OCI-LY7 (cell line): ENCODE data around the gene PRX. TPM values are rescaled to one million over a fixed set of nuclear protein-coding genes. Genes with fewer than 3 reads are reported as not detected.

Experiments used
- BruUV-seq: library from RNA; stranded (reverse); fragments of 400-500 nt; replicated peaks from 2 replicates; lab custom pipeline; 2021; lab: Mats Ljungman, UMichigan
- CTCF ChIA-PET: fragments of 300-600 bp; sonication (Branson Sonifier 250); formaldehyde crosslinking; loops from one replicate; lab custom pipeline; 2022; ENCODE audit warnings: antibody characterized with exemption; ENCODE audit not compliant: unreplicated experiment; lab: Charles Lee
- POLR2A ChIA-PET: fragments of 300-600 bp; sonication (Branson Sonifier 250); formaldehyde crosslinking; loops from one replicate; lab custom pipeline; 2022; ENCODE audit warnings: antibody characterized with exemption; lab: Charles Lee
- DNase-seq: peaks from one replicate; pipeline ENCODE4 v3.0.0-alpha.2; 2015; ENCODE audit warnings: low spot score
- H2AFZ ChIP-seq: fragments of 200-600 bp; sonication (generic), shearing (Covaris generic); 2 replicates; pipeline ENCODE4 v1.6.1; 2014; ENCODE audit warnings: mild to moderate bottlenecking, antibody characterized with exemption, low read length, moderate library complexity
- H3K27ac ChIP-seq: fragments of 200-600 bp; sonication (generic); 2 replicates; pipeline ENCODE4 v1.5.1; 2014; ENCODE audit warnings: mixed run types, low read depth, mild to moderate bottlenecking, moderate library complexity, low read length, inconsistent platforms; ENCODE audit not compliant: poor library complexity, severe bottlenecking
- H3K36me3 ChIP-seq: fragments of 200-600 bp; sonication (generic); 2 replicates; pipeline ENCODE4 v1.6.1; 2014; ENCODE audit warnings: mild to moderate bottlenecking, antibody characterized with exemption, low read length, moderate library complexity, mixed read lengths; ENCODE audit not compliant: insufficient read depth
- H3K4me1 ChIP-seq: fragments of 200-600 bp; sonication (generic); 2 replicates; pipeline ENCODE4 v1.5.1; 2014; ENCODE audit warnings: mild to moderate bottlenecking, low read length; ENCODE audit not compliant: insufficient read depth, poor library complexity, severe bottlenecking
- H3K4me2 ChIP-seq: fragments of 200-600 bp; sonication (generic); 2 replicates; pipeline ENCODE4 v1.6.1; 2014; ENCODE audit warnings: mild to moderate bottlenecking, low read length
- H3K4me3 ChIP-seq: fragments of 200-600 bp; sonication (generic); 2 replicates; pipeline ENCODE4 v1.5.1; 2014; ENCODE audit warnings: mild to moderate bottlenecking, low read depth, low read length; ENCODE audit not compliant: poor library complexity, severe bottlenecking
- H3K79me2 ChIP-seq: fragments of 200-600 bp; sonication (generic); 2 replicates; pipeline ENCODE4 v1.6.1; 2016; ENCODE audit warnings: low read depth, mild to moderate bottlenecking, low read length, moderate library complexity, mixed read lengths; ENCODE audit not compliant: insufficient read depth
- H3K9me2 ChIP-seq: fragments of 200-600 bp; sonication (generic); 2 replicates; pipeline ENCODE4 v1.6.1; 2016; ENCODE audit warnings: mild to moderate bottlenecking, low read length, mixed read lengths; ENCODE audit not compliant: insufficient read depth
- H3K9me3 ChIP-seq: fragments of 200-600 bp; sonication (generic); 2 replicates; pipeline ENCODE4 v1.6.1; 2014; ENCODE audit warnings: mild to moderate bottlenecking, mixed run types, low read length, mixed read lengths
- H4K20me1 ChIP-seq: fragments of 200-600 bp; sonication (generic); 2 replicates; pipeline ENCODE4 v1.6.1; 2014; ENCODE audit warnings: mild to moderate bottlenecking, antibody characterized with exemption, low read length, moderate library complexity, mixed read lengths; ENCODE audit not compliant: insufficient read depth
- CTCF ChIP-seq: fragments of 200-600 bp; sonication (generic); conservative IDR thresholded peaks from 2 replicates; pipeline ENCODE4 v1.5.1; 2014; ENCODE audit warnings: mild to moderate bottlenecking, antibody characterized with exemption, low read length, moderate library complexity, mixed read lengths
- EZH2phosphoT487 ChIP-seq: fragments of 200-600 bp; sonication (generic); IDR thresholded peaks from 2 replicates; pipeline ENCODE4 v1.6.1; 2018; ENCODE audit warnings: low read depth, borderline replicate concordance, mild to moderate bottlenecking, mixed run types, antibody characterized with exemption, low read length, moderate library complexity, mixed read lengths
- intact Hi-C: fragments of 100-400 bp; cut with micrococcal nuclease; formaldehyde crosslinking; loops from one replicate; pipeline ENCODE4 v1.10.0; 2022; ENCODE audit not compliant: unreplicated experiment
- total RNA-seq, 2 experiments: library from RNA; depleted of rRNA in 1 of 2; stranded (reverse); fragments of >200 nt in 1 of 2; shearing (Covaris generic) in 1 of 2; gene quantifications; 2 replicates each; pipeline ENCODE4 v1.2.3, GENCODE V29; 2014 to 2022

Gene PRX
- total RNA-seq, 2 experiments from 2014 or later, result 2.2 to 4.9 TPM

- Histone ChIP-seq H3K79me2 (no peaks in the 10 kb centered on the region), H3K4me3 (no peak overlapping the region), H3K9me3 (no peaks in the 10 kb centered on the region), H3K4me1 (no peaks in the 10 kb centered on the region), H4K20me1 (no peaks in the 10 kb centered on the region), H3K27ac (no peak overlapping the region), H3K9me2 (no peaks in the 10 kb centered on the region), H3K4me2 (no peak overlapping the region), H2AFZ (no peak overlapping the region), H3K36me3 (peaks cover 3% of the 10 kb centered on the region; the same call in 1 of the 2 replicates)
- DNase-seq, result no peak
- POLR2A ChIA-PET, result interaction anchor here (0.7 to 1.5 kb wide), 2 partner anchors 9 to 26 kb away, joined by 3 to 4 read pairs; partner anchors contain the start of gene SERTAD1
- CTCF ChIA-PET, result no interaction called here
- TF ChIP-seq EZH2phosphoT487, result no peak
- TF ChIP-seq CTCF, result no peak
- intact Hi-C loops, result no loop called here
- BruUV-seq, result no TSS peak
Observed at GRCh38 chr19:40452016-40452415, 38.8 kb upstream of the PRX start.

- Histone ChIP-seq H3K9me3 (no peaks in the 10 kb centered on the region), H3K4me3 (no peak overlapping the region), H3K27ac (no peak overlapping the region), H4K20me1 (no peaks in the 10 kb centered on the region), H3K9me2 (no peaks in the 10 kb centered on the region), H3K79me2 (no peaks in the 10 kb centered on the region), H2AFZ (no peak overlapping the region), H3K4me2 (no peak overlapping the region), H3K4me1 (no peaks in the 10 kb centered on the region), H3K36me3 (peaks cover 3% of the 10 kb centered on the region; the same call in 1 of the 2 replicates)
- POLR2A ChIA-PET, result no interaction called here
- intact Hi-C loops, result no loop called here
- BruUV-seq, result no TSS peak
- DNase-seq, result no peak
- CTCF ChIA-PET, result interaction anchor here (1.0 kb wide), 1 partner anchor 47 kb away, joined by 3 read pairs; no protein-coding TSS in a partner anchor
- TF ChIP-seq CTCF, result no peak
- no peak for TF ChIP-seq EZH2phosphoT487
Observed at GRCh38 chr19:40450664-40451063, 37.5 kb upstream of the PRX start.

GRCh38 chr19:40449506-40449905 lies 36.3 kb upstream of the PRX start:
- TF ChIP-seq EZH2phosphoT487 (no peak), CTCF (no peak)
- H3K27ac ChIP-seq, result no peak overlapping the region
- no peaks in the 10 kb centered on the region for H3K79me2 ChIP-seq
- H2AFZ ChIP-seq, result no peak overlapping the region
- H3K9me3 ChIP-seq, result no peaks in the 10 kb centered on the region
- H3K4me3 ChIP-seq, result no peak overlapping the region
- CTCF ChIA-PET, result no interaction called here
- BruUV-seq, result no TSS peak
- intact Hi-C loops, result no loop called here
- no peaks in the 10 kb centered on the region for H4K20me1 ChIP-seq
- no peak overlapping the region for H3K4me2 ChIP-seq
- H3K9me2 ChIP-seq, result no peaks in the 10 kb centered on the region
- POLR2A ChIA-PET, result no interaction called here
- no peak for DNase-seq
- peaks cover 7% of the 10 kb centered on the region for H3K4me1 ChIP-seq
- H3K36me3 ChIP-seq, result peaks cover 3% of the 10 kb centered on the region; the same call in 1 of the 2 replicates
